ENCODE data around the gene INMT. TPM values are rescaled to one million over a fixed set of nuclear protein-coding genes. Genes with fewer than 3 reads are reported as not detected.

Gene INMT
- total and polyA plus RNA-seq, 4 donors: 0.84 to 130 (median 28.6) TPM

DNA sequence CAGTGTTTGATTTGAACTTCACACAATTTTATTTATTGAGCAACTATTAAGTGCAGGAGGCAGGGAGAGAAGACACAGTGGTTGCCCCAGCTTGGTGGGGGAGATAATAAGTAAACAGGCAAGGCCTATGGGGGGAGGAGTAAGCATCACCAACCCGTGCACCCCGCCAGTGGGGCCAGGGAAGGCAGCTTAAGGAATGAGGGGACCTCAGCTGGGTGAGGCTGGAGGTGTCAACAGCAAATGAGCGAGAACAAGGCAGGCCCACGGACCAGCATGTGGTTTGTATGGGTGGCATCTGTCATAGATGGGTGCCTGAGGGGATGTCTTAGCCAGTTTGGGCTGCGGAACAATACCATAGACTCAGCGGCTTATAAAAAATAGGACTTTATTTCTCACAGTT, 45.6 kb upstream of the INMT start:
- WGBS: 92% methylated on average over 6 of the region's 6 CpGs
- no peak for DNase-seq (ENCODE audit: low spot score)
- TF ChIP-seq RAD21 (IDR thresholded peaks at IDR 0.05) (no peak), JUND (IDR thresholded peaks at IDR 0.05) (no peak), FOXA2 (IDR thresholded peaks at IDR 0.05) (no peak), RXRA (IDR thresholded peaks at IDR 0.05) (no peak), HNF4G (IDR thresholded peaks at IDR 0.05) (no peak), NR2F2 (IDR thresholded peaks at IDR 0.05) (no peak), FOXA1 (IDR thresholded peaks at IDR 0.05) (no peak), HNF4A (conservative IDR thresholded peaks at IDR 0.05) (no peak), EGR1 (IDR thresholded peaks at IDR 0.05; ENCODE audit: low read depth in 2 of 2) (no peak), SP1 (IDR thresholded peaks at IDR 0.05) (no peak), TAF1 (conservative IDR thresholded peaks at IDR 0.05) (no peak), GABPA (IDR thresholded peaks at IDR 0.05 in 1 of 2, conservative IDR thresholded peaks at IDR 0.05 in 1 of 2) (no peak), YY1 (IDR thresholded peaks at IDR 0.05) (no peak)
- TF ChIP-seq, protein P1, sequence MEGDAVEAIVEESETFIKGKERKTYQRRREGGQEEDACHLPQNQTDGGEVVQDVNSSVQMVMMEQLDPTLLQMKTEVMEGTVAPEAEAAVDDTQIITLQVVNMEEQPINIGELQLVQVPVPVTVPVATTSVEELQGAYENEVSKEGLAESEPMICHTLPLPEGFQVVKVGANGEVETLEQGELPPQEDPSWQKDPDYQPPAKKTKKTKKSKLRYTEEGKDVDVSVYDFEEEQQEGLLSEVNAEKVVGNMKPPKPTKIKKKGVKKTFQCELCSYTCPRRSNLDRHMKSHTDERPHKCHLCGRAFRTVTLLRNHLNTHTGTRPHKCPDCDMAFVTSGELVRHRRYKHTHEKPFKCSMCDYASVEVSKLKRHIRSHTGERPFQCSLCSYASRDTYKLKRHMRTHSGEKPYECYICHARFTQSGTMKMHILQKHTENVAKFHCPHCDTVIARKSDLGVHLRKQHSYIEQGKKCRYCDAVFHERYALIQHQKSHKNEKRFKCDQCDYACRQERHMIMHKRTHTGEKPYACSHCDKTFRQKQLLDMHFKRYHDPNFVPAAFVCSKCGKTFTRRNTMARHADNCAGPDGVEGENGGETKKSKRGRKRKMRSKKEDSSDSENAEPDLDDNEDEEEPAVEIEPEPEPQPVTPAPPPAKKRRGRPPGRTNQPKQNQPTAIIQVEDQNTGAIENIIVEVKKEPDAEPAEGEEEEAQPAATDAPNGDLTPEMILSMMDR (IDR thresholded peaks at IDR 0.05; ENCODE audit: low read depth, low read length, missing input control): no peak
- TF ChIP-seq, protein P2, sequence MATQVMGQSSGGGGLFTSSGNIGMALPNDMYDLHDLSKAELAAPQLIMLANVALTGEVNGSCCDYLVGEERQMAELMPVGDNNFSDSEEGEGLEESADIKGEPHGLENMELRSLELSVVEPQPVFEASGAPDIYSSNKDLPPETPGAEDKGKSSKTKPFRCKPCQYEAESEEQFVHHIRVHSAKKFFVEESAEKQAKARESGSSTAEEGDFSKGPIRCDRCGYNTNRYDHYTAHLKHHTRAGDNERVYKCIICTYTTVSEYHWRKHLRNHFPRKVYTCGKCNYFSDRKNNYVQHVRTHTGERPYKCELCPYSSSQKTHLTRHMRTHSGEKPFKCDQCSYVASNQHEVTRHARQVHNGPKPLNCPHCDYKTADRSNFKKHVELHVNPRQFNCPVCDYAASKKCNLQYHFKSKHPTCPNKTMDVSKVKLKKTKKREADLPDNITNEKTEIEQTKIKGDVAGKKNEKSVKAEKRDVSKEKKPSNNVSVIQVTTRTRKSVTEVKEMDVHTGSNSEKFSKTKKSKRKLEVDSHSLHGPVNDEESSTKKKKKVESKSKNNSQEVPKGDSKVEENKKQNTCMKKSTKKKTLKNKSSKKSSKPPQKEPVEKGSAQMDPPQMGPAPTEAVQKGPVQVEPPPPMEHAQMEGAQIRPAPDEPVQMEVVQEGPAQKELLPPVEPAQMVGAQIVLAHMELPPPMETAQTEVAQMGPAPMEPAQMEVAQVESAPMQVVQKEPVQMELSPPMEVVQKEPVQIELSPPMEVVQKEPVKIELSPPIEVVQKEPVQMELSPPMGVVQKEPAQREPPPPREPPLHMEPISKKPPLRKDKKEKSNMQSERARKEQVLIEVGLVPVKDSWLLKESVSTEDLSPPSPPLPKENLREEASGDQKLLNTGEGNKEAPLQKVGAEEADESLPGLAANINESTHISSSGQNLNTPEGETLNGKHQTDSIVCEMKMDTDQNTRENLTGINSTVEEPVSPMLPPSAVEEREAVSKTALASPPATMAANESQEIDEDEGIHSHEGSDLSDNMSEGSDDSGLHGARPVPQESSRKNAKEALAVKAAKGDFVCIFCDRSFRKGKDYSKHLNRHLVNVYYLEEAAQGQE (IDR thresholded peaks at IDR 0.05): no peak
- TF ChIP-seq, protein P3, sequence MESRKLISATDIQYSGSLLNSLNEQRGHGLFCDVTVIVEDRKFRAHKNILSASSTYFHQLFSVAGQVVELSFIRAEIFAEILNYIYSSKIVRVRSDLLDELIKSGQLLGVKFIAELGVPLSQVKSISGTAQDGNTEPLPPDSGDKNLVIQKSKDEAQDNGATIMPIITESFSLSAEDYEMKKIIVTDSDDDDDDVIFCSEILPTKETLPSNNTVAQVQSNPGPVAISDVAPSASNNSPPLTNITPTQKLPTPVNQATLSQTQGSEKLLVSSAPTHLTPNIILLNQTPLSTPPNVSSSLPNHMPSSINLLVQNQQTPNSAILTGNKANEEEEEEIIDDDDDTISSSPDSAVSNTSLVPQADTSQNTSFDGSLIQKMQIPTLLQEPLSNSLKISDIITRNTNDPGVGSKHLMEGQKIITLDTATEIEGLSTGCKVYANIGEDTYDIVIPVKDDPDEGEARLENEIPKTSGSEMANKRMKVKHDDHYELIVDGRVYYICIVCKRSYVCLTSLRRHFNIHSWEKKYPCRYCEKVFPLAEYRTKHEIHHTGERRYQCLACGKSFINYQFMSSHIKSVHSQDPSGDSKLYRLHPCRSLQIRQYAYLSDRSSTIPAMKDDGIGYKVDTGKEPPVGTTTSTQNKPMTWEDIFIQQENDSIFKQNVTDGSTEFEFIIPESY (IDR thresholded peaks at IDR 0.05): no peak
- TF ChIP-seq, protein P4, sequence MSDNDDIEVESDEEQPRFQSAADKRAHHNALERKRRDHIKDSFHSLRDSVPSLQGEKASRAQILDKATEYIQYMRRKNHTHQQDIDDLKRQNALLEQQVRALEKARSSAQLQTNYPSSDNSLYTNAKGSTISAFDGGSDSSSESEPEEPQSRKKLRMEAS (IDR thresholded peaks at IDR 0.05): no peak
- TF ChIP-seq, protein P5, sequence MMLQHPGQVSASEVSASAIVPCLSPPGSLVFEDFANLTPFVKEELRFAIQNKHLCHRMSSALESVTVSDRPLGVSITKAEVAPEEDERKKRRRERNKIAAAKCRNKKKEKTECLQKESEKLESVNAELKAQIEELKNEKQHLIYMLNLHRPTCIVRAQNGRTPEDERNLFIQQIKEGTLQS (IDR thresholded peaks at IDR 0.05): no peak

More for the DNA sequence above, 45.6 kb upstream of the INMT start:
- no peaks in the 10 kb centered on the region for H3K27me3 ChIP-seq (ENCODE audit: control insufficient read depth in 4 of 4, insufficient read depth in 4 of 4, low read length in 3 of 4)
- no peak overlapping the region for H3K9ac ChIP-seq (ENCODE audit: low read depth in 1 of 2, low read length in 2 of 2)
- no peaks in the 10 kb centered on the region for H3K9me3 ChIP-seq (ENCODE audit: control insufficient read depth in 4 of 4, low read length in 3 of 4)
- no peak overlapping the region for H3K4me3 ChIP-seq (ENCODE audit: low read depth in 1 of 3, low read length in 3 of 3)
- no peaks in the 10 kb centered on the region for H3K36me3 ChIP-seq (ENCODE audit: control insufficient read depth in 4 of 4, insufficient read depth in 3 of 4, low read depth in 1 of 4, low read length in 3 of 4)
- H3K27ac ChIP-seq (ENCODE audit: low read depth in 1 of 2, low read length in 2 of 2): no peak overlapping the region
- H3K4me1 ChIP-seq (ENCODE audit: control insufficient read depth in 4 of 4, insufficient read depth in 4 of 4, low read length in 3 of 4): no peaks in the 10 kb centered on the region
